Central memory CD4-positive, alpha-beta T cell (primary cell): ENCODE results near the gene INPP5A.
"Not testable (repeated sequence)": the region's sequence is repeated elsewhere in the genome, so short reads cannot be mapped to it uniquely, and the experiment has no call there.

ENCODE experiments used
- DNase-seq: peaks from one replicate; pipeline ENCODE4 v3.0.0; 2022

INPP5A gene

DNA sequence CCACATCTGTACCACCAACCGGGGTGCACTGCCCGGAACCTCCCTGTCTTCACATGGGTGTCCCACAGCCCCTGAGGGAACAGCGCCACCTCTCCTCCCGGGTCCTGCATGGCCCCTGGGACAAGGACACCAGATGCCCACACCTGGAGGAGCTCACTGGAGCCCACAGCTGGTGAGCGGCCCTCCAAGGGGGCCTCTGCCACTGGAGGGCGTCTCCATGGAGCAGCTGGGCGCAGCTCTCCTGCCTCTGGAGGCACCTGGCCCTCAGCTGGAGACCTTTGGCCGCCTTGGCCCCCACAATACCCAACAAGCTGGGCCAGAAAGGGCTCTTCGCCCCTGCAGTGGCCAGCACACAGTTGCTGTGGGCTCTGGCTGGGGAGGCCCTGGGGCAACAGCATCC lies 255.6 kb downstream of the INPP5A start:
- DNase-seq, result no peak

DNA sequence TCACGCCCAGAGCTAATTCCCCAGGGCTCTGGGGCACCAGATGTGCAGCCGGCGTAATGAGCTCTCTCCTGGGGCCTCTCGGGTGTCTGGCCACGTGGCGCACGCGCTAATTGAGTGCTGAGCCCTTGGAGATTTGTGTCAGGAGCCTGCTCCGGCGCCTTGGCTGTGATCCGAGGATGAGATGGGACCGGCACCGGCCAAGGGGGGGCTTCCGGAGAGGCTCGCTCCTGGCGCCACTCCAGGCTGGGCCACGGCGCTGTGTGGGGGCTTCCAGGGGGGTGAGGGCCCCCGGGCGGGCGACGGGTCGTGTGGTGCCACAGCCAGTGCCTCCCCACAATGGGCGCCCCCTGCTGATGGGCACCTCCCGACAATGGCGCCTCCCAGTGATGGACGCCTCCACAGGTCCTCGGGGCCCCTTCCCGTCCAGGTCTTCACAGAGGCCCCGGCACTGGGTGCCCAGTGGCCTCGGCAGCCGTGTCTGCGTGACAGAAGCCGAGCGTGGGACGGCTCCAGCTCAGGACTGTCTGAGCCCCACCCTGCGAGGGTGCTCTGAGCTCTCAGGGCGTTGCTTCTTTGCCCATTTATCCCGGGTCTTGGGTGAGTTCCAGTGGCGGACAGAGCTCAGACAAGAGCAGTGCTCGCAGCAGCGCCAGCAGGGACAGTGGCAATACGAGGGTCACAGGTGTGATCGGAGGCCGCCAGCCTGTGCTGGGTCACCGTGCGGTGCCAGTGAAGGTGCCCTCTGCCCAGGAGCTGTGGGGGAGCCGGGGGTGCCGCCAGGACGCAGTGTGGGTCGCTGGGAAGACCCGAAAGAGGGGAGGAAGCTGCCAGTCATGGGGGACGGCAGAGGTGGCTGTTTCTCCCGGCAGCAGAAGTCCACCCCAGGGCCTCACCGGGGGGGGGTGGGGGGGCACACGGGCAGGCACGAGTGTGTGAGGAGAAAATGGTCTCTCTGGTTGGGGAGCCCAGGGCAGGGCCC lies 256.6 kb downstream of the INPP5A start:
- no peak for DNase-seq

DNA sequence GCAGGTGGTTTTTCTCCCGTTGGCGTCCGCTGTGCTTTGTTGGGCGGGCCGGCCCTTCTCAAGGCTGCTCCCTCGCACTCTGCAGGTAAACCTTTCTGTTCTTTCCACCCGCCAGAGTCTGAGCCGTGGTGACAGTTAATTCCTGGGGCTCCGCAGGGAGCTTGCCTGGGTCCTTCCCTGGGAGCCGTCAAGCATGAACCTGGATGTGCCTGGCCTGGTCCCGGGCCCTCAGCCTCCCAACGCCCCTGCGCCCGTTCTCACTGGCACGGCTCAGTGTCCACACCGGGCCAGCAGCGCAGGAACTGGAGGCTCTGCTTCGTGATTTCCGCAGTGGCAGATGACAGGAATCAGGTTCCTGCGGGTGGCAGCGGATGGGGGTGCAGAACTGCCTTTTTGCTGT lies 259.3 kb downstream of the INPP5A start:
- no peak for DNase-seq

DNA sequence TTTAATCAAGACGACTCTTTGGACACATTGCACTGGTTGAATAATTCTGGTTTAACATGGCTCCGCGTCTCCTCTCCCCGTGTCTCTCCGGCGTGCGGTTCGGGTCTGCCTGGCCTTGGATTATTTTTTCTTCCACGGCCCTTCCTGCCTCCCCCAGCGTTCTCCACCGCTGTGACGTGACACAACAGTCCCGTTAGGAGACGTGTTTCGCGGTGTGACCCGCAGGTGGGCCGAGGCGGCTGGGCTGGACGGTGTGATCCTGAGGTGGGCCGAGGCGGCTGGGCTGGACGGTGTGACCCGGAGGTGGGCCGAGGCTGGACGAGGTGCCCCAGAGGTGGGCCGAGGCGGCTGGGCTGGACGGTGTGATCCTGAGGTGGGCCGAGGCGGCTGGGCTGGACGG lies 260.4 kb downstream of the INPP5A start:
- not testable (repeated sequence) for DNase-seq

DNA sequence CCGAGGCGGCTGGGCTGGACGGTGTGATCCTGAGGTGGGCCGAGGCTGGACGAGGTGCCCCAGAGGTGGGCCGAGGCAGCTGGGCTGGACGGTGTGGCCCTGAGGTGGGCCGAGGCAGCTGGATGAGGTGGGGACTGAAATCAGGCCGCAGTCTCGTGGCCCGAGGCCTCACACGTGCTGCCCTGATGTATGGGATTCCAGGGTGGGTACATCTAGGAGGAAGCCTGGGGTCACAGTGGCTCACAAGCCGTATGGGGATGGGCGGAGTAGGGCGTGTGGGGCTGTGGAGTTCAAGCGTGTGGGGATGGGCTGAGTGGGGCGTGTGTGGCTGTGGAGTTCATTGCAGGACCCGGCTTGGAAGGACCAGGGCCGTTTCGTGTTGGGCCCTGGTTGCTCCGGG lies 260.8 kb downstream of the INPP5A start:
- no peak for DNase-seq

DNA sequence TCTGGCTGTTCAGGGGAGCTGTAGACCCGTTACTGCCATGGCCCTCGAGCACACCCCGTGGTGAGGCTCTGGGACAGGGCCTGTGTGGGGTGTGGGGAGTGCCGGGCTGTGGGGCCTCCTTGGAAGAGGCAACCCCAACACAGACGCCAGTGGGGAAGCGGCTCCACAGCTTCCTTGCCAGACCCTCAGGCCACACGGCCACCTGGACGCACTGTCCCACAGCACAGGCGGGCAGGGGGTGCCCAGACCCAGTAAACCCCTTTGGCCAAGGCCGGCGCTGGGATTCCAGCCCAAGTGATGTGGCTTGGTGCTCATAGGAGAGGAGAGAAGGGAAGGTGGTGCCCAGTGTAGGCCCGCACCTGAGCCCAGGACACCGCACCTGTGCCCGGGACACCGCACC lies 261.3 kb downstream of the INPP5A start:
- no peak for DNase-seq

DNA sequence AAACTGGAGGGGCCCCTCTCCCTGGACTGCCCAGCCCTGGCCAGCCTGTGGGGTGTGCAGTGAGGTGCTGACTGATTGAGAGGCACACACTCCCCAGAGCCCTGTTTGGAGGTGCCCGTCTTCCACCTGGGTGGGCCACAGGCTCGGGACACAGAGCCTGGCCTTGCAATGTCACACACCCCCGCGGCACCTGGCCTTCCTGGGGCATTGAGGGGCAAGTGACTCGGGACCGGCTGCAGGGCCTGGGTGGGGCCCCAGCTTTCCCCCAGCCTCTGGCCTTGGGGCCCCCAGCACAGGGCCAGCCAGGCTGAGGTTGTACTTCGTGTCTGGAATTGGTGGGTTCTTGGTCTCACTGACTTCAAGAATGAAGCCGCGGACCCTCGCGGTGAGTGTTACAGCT lies 262.3 kb downstream of the INPP5A start:
- DNase-seq, result no peak

DNA sequence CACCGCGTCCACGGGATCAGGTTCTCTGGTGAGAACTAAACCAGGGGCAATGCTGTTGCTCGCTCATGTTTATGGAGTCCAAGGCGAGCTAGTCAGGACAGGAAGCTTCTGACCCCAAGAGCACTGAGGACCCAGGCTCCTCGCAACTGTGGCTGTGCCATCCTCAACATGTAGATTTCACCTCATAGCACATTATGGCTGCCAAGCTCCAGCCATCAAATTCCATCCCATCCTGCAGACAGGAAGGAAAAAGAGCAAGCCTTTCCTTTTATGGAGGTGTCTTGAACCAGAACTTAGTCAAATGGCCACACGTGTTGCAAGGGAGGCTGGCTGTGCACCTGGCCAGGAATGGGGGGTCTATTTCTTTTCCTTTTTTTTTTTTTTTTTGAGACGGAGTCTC lies 264.5 kb downstream of the INPP5A start:
- no peak for DNase-seq

DNA sequence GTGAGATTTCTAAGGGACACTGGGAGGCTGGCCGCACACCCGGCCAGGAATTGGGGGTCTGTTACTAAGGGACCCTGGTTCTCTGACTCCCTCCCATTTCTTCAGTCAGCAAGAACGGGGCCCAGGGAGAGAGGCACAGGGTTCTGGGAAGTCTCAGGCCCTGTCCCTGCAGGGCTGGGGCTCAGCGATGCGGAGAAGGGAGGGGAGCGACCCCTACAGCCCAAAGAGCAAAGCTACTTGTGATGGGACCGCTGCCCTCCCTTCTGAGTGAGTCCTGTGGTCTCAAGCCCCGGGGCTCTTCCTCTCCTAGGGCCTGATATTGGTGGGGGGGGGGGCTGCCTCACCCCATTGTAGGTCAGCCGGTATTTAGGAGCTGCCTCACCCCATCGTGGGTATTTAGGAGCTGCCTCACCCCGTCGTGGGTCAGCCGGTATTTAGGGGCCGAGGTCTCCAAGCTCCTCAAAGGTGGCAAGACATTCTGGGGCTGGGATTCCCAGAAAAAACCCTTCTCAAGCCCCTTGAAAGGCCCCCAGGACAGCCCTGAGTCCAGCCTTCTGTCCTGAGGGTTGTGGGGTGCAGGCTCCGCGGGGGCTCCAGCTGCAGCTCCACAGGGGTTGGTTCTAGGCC lies 265.2 kb downstream of the INPP5A start:
- no peak for DNase-seq

DNA sequence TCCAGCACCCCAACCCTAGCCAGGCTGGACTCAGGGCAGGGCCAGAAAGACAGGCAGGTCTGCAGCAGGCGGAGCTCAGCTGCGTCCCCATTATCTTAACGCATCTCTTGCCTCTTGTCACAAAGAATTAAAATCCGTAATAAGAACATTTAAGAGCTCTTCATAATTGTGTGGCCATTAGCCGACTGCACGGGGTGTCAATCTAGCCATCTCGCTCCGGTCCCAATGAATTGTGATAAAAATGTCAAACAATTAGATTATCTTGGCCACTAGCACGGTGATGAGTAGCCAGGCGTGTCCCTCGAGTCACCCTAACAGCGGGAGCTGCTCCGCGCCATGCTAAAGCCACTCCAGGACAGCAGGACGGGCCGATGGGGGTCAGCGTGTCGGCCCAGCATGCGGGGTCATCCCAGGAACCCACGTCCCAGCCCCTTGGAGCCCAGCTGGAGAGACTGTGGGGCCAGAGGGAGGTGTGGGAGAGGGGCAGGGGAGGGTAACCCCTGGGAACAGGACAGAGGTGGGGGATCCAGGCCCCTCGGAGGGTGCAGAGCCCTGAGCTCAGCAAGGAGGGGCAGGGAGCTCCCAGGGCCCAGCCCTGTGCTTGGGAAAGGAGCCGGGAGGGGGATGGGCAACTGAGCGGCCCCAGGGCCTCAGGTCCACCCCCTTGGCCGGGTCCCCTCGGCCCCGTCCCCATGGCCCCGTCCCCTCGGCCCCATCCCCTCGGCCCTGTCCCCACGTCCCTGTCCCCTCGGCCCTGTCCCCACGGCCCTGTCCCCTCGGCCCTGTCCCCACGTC lies 266.0 kb downstream of the INPP5A start:
- no peak for DNase-seq

DNA sequence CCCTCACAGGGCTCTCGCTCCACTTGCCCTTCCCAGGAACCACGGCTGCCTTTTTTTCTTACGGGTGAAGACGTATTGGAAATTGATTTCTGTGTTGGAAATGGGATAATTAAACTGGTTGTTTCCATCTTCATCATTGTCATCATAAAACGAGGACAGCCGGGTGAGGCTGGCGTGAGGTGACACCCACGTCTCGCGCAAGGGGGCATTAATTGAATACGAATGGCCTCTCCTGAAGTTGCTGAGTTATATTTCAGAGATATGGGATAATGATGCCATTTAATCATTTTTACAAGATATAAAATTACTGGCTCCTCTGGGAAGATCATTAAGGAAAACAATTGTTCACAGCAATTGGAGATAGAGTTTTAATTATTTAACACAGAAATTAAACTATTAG lies 266.7 kb downstream of the INPP5A start:
- no peak for DNase-seq

DNA sequence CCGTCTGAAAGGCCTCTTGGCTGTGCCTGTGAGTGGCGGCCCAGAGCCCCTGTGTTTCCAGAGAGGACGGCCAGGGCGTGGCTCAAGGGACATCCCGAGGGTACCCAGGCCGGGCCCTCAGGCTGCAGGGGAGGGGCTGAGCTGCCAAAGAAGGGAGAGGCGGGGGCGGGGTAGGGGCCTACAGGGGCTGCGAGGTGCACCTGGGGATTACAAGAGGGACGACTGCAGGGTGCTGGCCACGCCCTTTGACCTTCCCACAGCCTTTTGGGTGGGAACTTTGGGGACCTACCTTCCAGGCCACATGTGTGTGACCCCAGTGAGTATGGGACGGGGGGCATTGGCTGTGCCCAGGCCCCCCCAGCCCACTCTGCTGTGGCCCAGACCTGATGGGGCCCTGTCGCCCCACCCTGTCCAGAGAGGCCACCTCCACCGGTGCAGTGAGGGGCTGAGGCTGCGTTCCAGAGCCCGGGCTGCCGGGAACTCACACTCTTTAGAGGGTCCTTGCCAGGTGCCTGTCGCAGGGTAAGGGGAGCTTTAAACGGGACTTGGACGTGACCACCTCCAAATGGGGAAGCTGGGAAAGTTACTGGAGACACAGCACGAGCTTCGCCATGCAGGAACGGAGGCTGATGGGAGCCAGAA lies 267.3 kb downstream of the INPP5A start:
- DNase-seq, result no peak

DNA sequence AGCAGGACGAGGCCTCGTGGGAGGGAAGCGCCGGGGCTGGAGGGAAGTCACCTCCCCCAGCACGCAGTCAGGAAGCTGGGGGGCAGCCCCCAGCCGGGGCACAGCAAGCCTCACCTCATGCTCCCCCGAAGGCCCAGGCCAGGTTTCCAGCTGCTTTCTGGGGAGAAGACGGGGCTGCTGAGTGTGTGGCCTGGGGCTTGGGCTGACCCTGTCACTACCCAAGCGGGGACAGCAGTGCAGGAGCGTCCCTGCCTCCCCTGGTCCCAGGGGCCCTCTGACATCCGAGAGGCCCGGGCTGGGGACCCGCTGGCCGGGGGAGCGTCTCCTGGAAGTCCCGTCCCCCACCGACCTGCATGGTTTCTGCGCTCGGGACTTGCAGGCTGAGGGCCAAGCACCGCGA lies 268.0 kb downstream of the INPP5A start:
- DNase-seq, result no peak

DNA sequence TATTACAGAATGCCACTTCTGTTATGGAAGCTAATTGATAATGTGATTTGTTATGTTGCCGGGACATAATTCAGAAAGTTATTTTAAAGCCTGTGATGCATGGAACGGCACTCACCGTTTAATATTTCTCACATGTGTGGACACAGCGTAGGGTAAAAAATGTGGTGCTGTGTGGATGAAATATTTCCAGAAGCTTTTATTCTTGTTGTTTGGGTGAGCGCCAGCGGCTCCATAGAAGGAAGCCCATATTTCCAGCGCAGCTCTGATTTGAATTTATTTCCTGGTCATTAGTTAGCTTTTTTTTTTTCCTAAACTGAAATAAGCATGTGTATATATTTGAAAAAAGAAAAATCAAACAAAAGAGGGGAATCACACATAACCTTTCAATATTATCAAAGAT lies 268.5 kb downstream of the INPP5A start:
- no peak for DNase-seq

DNA sequence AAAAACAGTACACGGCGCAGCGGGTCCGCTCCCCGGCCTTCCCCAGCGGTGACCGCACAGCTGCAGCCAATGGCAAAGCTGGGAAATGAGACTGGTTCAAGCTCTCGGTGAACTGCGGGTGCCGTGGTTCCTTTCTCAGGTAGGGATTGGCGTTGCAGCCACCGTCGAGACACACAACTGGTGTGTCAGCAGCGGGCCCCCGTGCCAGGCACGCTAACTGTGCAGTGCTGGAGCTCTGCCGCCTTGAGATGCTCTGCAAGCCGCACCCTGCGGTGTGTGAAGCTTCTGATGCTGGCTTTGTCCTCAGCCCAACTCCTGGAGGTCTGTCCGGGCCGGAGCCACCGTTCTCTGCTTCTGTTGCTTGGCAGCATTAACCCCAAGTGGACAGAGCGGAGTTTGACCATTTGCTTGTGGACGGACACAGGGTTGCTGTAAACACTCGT lies 269.0 kb downstream of the INPP5A start:
- DNase-seq, result no peak

DNA sequence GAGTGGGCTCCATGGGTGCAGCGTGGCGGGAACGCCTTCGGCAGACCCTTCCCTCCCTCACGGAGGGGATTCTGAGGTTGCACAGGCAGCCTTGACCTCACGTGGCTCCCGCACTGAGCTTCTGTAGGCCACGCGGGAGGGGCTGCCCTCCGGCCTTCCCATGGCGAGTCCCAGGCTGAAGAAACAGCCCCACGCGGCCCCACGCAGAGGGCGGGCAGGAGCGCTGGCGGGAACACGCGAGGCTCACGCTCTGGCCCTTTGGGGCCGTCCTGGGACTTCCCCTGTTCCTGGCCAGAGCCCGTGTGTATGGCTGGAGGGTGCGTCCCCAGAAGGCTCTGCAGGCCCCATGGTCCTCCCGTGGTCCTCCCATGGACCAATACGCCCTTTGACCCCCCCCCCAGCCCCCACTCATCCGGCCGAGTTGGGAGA lies 270.0 kb downstream of the INPP5A start:
- no peak for DNase-seq

DNA sequence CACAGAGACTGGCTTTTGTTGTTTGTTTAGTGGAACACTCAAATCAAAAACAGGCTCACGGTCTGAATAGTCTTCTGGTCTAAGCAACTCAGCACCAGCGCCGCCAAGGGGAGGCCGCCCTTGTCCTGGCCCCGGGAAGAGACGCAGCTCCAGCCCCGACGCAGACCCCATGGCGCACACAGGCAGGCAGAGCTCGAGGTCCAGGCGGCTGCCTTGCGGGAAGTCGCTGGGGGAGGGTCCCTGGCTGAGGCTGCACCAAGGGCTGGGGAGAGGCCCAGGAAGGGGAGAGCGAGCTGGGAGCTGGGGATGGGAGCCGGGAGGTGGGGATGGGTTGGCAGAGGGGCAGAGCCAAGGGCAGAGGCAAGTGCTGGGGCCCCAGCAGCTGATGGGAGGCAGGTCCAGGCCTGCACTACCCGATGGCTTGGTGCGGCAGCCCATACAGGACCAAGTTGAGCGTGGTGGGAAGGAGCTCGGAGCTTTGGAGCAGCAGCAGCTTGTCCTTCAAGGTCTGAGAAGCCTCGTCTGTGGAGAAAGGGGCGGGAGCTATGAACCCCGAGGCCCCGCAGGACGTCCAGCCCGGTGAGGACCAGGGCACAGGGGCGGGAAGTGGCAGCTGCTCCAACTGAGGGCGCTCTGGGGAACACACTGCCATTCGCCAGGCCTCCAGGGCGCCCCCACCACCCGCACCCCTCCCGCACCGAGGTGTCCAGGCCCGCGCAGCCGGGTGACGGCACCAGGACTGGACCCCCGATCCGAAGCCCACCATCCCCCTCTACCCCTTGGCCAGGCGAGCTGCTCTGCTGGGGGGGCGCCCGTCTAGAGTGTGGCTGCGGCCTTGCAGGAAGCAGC lies 271.0 kb downstream of the INPP5A start:
- no peak for DNase-seq

DNA sequence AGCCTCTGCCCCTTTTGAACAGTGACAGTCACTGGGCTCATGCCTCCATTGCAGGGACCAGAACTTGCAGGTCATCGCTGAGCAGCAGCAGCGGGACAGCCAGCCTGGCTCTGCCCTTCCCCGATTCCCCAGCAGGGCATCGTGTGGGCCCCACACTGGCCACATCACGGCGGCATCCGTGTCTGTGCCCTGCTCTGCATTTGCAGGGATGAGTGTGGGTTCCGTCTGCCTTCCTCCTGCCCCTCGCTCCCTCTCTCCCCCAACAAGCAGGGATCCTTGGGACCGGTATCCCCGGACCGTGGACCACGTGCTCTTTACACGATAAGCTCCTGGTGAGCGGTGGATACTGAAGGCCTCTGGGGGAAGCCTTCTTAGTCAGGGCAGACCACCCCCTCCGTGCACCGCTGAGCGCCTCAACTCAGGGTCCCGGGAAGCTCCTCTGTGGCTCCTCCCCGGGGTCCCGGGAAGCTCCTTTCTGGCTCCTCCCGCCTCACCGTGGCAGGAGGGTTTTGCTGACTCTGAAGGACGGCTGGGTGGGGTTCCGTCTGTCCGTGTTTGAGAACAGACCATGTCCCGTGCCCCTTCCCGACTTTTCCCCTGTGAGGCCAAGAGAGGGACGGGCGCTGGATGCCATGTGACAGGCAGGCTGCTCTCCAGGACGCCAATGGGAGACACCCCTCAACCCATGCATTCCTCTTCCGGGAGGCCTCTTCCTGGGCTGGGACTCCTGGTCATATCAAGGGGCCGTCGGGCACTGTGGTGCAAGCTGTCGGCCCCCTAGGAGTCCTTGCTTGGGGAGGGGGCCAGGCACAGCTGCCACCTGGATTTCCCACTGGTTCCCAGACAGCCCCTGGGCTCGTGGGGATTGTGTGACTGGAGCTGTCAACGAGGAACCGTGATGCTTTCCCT lies 271.9 kb downstream of the INPP5A start:
- DNase-seq, result no peak

DNA sequence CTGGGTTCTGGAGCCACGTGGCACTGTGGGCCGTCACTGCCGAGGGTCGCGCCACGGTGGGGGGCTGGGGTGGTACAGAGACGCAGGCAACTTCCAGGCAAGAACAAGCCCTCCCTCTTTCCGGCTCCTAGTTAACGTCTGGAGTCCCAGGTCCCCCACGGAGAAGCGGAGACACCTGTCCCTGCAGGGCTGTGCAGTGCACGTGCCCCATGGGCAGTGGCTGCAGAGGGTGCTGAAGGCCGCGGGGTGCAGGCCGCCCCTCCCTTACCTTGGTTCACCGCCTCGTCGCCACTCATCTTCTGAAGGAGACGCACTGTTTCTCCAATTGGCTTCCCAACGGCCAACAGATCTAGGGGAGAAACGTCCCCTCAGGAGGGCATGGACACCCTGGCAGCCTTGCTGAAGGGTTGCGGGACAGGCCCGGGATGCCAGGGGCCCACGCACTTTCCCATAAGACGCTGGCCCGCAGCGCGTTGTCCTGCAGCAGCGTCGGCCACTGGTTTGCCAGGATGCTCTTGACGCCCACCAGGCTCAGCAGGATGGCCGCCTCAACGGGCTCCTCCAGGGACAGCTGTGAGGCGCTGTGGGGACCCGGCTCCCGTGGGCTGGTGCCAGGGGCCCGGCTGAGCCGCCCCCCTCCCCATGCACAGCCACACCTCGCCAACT lies 272.7 kb downstream of the INPP5A start:
- DNase-seq, result no peak
